Gastrocnemius medialis (tissue), 4 donors: ENCODE data around the gene USP24. TPM values are rescaled to one million over a fixed set of nuclear protein-coding genes. Genes with fewer than 3 reads are reported as not detected.

ENCODE experiments used
- ATAC-seq, 2 donors: fragments of 150-250 bp; one replicate each; pipeline ENCODE4 v1.9.1; 2016
- DNase-seq, 2 donors: peaks; one replicate each; pipeline ENCODE4 v3.0.0-alpha.2; 2019
- H3K27ac ChIP-seq, 4 donors: fragments of 200-600 bp; sonication (generic); 1 replicate in 1 of 4; 2 replicates in 3 of 4; pipeline ENCODE4 v1.5.1; 2016 to 2018; ENCODE audit warnings: mild to moderate bottlenecking in 2 of 4, moderate library complexity in 1 of 4
- H3K27me3 ChIP-seq, 3 donors: fragments of 200-600 bp; sonication (generic) in 2 of 3; 1 replicate in 1 of 3; 2 replicates in 2 of 3; pipeline versions ENCODE4 v1.5.1 to v1.6.0; 2016 to 2019; ENCODE audit warnings: mild to moderate bottlenecking in 1 of 3, moderate library complexity in 1 of 3
- H3K36me3 ChIP-seq, 2 donors: fragments of 200-600 bp; sonication (generic) in 1 of 2; one replicate each; pipeline ENCODE4 v1.5.1; 2017 to 2018
- H3K4me1 ChIP-seq, 2 donors: fragments of 200-600 bp; sonication (generic) in 1 of 2; one replicate each; pipeline ENCODE4 v1.5.1; 2016 to 2017; ENCODE audit warnings: mild to moderate bottlenecking in 2 of 2
- H3K4me3 ChIP-seq, 4 donors: fragments of 200-600 bp; sonication (generic) in 3 of 4; 1 replicate in 1 of 4; 2 replicates in 3 of 4; pipeline ENCODE4 v1.5.1; 2016 to 2019; ENCODE audit warnings: mild to moderate bottlenecking in 2 of 4
- H3K9me3 ChIP-seq, 3 donors: fragments of 200-600 bp; sonication (generic) in 2 of 3; 1 replicate in 1 of 3; 2 replicates in 2 of 3; pipeline ENCODE4 v1.5.1; 2016 to 2019
- in situ Hi-C, 4 donors: fragments of 200-750 bp; cut with MboI; loops; one replicate each; pipeline versions ENCODE4 v1.15.0 to v1.8.0; 2017; ENCODE audit warnings: low sequenced_read_pairs in 4 of 4
- intact Hi-C: fragments of 100-400 bp; cut with DNase I; formaldehyde crosslinking; loops from one replicate; pipeline ENCODE4 v1.15.1; 2023; ENCODE audit warnings: low total_unique reads
- microRNA-seq, 2 donors: library from miRNA; unstranded; fragments of <30 nt; microRNA quantifications; one replicate each; pipeline ENCODE4, GENCODE V29; 2016; ENCODE audit warnings: borderline replicate concordance in 2 of 2
- total RNA-seq, 4 donors: library from RNA; depleted of rRNA; stranded (reverse); fragments of >200 nt; gene quantifications; one replicate each; pipeline versions ENCODE4 v1.1.0 to v1.2.3, GENCODE V29; 2016
- TF ChIP-seq, protein P1 (sequence below), 5 experiments: fragments of 450-650 bp in 3 of 5; fragments of 200-600 bp in 2 of 5; sonication (generic) in 2 of 5; IDR thresholded peaks in 4 of 5; conservative IDR thresholded peaks in 1 of 5; 1 replicate in 4 of 5; 2 replicates in 1 of 5; pipeline ENCODE4 v1.5.1; 2016 to 2019; ENCODE audit warnings: antibody characterized with exemption in 5 of 5, mild to moderate bottlenecking in 3 of 5, moderate library complexity in 3 of 5

Gene USP24
- total RNA-seq, 4 donors from 2014 or later = 77.3 to 102 (median 90.8) TPM

- in situ Hi-C loops (no loop called here), intact Hi-C loops (no loop called here)
- Histone ChIP-seq H3K27ac (no peak overlapping the region), H3K36me3 (no peaks in the 10 kb centered on the region), H3K4me1 (no peaks in the 10 kb centered on the region), H3K4me3 (no peak overlapping the region), H3K9me3 (no peaks in the 10 kb centered on the region), H3K27me3 (no peaks in the 10 kb centered on the region)
- ATAC-seq = no peak
- TF ChIP-seq, protein P1, sequence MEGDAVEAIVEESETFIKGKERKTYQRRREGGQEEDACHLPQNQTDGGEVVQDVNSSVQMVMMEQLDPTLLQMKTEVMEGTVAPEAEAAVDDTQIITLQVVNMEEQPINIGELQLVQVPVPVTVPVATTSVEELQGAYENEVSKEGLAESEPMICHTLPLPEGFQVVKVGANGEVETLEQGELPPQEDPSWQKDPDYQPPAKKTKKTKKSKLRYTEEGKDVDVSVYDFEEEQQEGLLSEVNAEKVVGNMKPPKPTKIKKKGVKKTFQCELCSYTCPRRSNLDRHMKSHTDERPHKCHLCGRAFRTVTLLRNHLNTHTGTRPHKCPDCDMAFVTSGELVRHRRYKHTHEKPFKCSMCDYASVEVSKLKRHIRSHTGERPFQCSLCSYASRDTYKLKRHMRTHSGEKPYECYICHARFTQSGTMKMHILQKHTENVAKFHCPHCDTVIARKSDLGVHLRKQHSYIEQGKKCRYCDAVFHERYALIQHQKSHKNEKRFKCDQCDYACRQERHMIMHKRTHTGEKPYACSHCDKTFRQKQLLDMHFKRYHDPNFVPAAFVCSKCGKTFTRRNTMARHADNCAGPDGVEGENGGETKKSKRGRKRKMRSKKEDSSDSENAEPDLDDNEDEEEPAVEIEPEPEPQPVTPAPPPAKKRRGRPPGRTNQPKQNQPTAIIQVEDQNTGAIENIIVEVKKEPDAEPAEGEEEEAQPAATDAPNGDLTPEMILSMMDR (IDR thresholded peaks at IDR 0.05 in 4 of 5, conservative IDR thresholded peaks at IDR 0.05 in 1 of 5) = no peak
- no peak for DNase-seq
Observed at GRCh38 chr1:55018395-55018794, 196.8 kb downstream of the USP24 start.

Small RNA genes within 50 kb of the gene (microRNA-seq; reads per million reads assigned to microRNA genes)
- gene MIR4422 = 3.5 to 7.7 reads per million in 2 donors

Other genes with a start within 250 kb of the USP24 start
- gene TMEM61, start 234.7 kb downstream of the USP24 start, total RNA-seq = under 1 TPM in 1 of 4 donors, not detected in 3; 0.58 TPM
- gene BSND, start 216.4 kb downstream of the USP24 start, total RNA-seq = not detected
- under 1 TPM in 1 of 4 donors, not detected in 3; 0.07 TPM for gene PCSK9, start 175.8 kb downstream of the USP24 start, total RNA-seq